Central memory CD8-positive, alpha-beta T cell (primary cell): ENCODE results near the gene C1S.
"Not testable (repeated sequence)": the region's sequence is repeated elsewhere in the genome, so short reads cannot be mapped to it uniquely, and the experiment has no call there.

ENCODE experiments used
- ATAC-seq: fragments of 150-1000 bp; cut with Tn5 transposase; replicated peaks from 2 replicates; pipeline ENCODE4 v1.10.0; 2022; ENCODE audit warnings: mild to moderate bottlenecking, moderate FRiP score, moderate number of reproducible peaks; ENCODE audit not compliant: poor library complexity, severe bottlenecking; ENCODE audit errors: extremely low read depth
- DNase-seq, 2 donors: peaks; one replicate each; pipeline ENCODE4 v3.0.0; 2021; ENCODE audit warnings: low spot score in 2 of 2
- H3K27ac Mint-ChIP-seq: one replicate; pipeline ENCODE4 v1.8.0; 2022; ENCODE audit warnings: low read depth, mild to moderate bottlenecking, moderate library complexity, mixed read lengths
- H3K27me3 Mint-ChIP-seq: one replicate; pipeline ENCODE4 v1.8.0; 2022; ENCODE audit warnings: mixed read lengths
- H3K36me3 Mint-ChIP-seq: one replicate; pipeline ENCODE4 v1.8.0; 2022; ENCODE audit warnings: mild to moderate bottlenecking, moderate library complexity, mixed read lengths; ENCODE audit not compliant: insufficient read depth
- H3K4me1 Mint-ChIP-seq: one replicate; pipeline ENCODE4 v1.8.0; 2022; ENCODE audit warnings: mixed read lengths
- H3K4me3 Mint-ChIP-seq: one replicate; pipeline ENCODE4 v1.8.0; 2022; ENCODE audit warnings: mild to moderate bottlenecking, moderate library complexity, mixed read lengths
- H3K9me3 Mint-ChIP-seq: one replicate; pipeline ENCODE4 v1.8.0; 2022; ENCODE audit warnings: mixed read lengths

The C1S gene

GRCh38 chr12:7060353-7060954 lies at the start of gene C1S:
TSS of gene C1S (plus strand) at chr12:7060718. CDS start at chr12:7061913, 1,195 bp downstream.
- DNase-seq (no peak), ATAC-seq (no peak)
- Mint-ChIP-seq H3K27ac (no peak within 1 kb of the TSS), H3K4me3 (no peak within 1 kb of the TSS), H3K9me3 (no peaks in the 10 kb centered on the region), H3K27me3 (peaks cover 63% of the 10 kb centered on the region), H3K4me1 (no peaks in the 10 kb centered on the region), H3K36me3 (no peaks in the 10 kb centered on the region)

GRCh38 chr12:7011398-7011797 lies 49.1 kb upstream of the C1S start:
- not testable (repeated sequence) for H3K9me3 Mint-ChIP-seq, ATAC-seq, H3K27me3 Mint-ChIP-seq, H3K27ac Mint-ChIP-seq, H3K4me3 Mint-ChIP-seq, DNase-seq
- H3K36me3 Mint-ChIP-seq = peaks cover 17% of the 10 kb centered on the region
- peaks cover 24% of the 10 kb centered on the region for H3K4me1 Mint-ChIP-seq

- H3K36me3 Mint-ChIP-seq = peaks cover 16% of the 10 kb centered on the region
- DNase-seq (no peak), ATAC-seq (no peak)
- H3K4me1 Mint-ChIP-seq = peaks cover 32% of the 10 kb centered on the region
- no peak overlapping the region for H3K4me3 Mint-ChIP-seq
- H3K9me3 Mint-ChIP-seq = no peaks in the 10 kb centered on the region
- H3K27ac Mint-ChIP-seq = no peak overlapping the region
- H3K27me3 Mint-ChIP-seq = no peaks in the 10 kb centered on the region
These were observed 48.4 kb upstream of the C1S start for GRCh38 chr12:7012024-7012607.

- Mint-ChIP-seq H3K27me3 (no peaks in the 10 kb centered on the region), H3K27ac (no peak overlapping the region), H3K9me3 (no peaks in the 10 kb centered on the region), H3K36me3 (peaks cover 15% of the 10 kb centered on the region), H3K4me1 (peaks cover 40% of the 10 kb centered on the region), H3K4me3 (no peak overlapping the region)
- ATAC-seq (no peak), DNase-seq (no peak)
These were observed 47.4 kb upstream of the C1S start for GRCh38 chr12:7013101-7013500.

GRCh38 chr12:7015555-7016370 lies 44.8 kb upstream of the C1S start:
- no peak overlapping the region for H3K4me3 Mint-ChIP-seq
- no peak overlapping the region for H3K27ac Mint-ChIP-seq
- H3K36me3 Mint-ChIP-seq = peaks cover 12% of the 10 kb centered on the region
- no peaks in the 10 kb centered on the region for H3K9me3 Mint-ChIP-seq
- no peak for ATAC-seq
- H3K27me3 Mint-ChIP-seq = no peaks in the 10 kb centered on the region
- no peak for DNase-seq
- peaks cover 40% of the 10 kb centered on the region for H3K4me1 Mint-ChIP-seq

GRCh38 chr12:7016958-7017571 lies 43.5 kb upstream of the C1S start:
- Mint-ChIP-seq H3K27me3 (no peaks in the 10 kb centered on the region), H3K4me3 (peak overlapping the region; percentile 82), H3K36me3 (peaks cover 9% of the 10 kb centered on the region), H3K9me3 (no peaks in the 10 kb centered on the region), H3K4me1 (peaks cover 40% of the 10 kb centered on the region), H3K27ac (peak overlapping the region; percentile 75)
- no peak for DNase-seq
- ATAC-seq = no peak

- ATAC-seq (peak; percentile 3), DNase-seq (peak in 1 of 2 donors; percentile 15)
- H3K9me3 Mint-ChIP-seq = no peaks in the 10 kb centered on the region
- peaks cover 35% of the 10 kb centered on the region for H3K4me1 Mint-ChIP-seq
- H3K36me3 Mint-ChIP-seq = peaks cover 7% of the 10 kb centered on the region
- peak overlapping the region; percentile 82 for H3K4me3 Mint-ChIP-seq
- peak overlapping the region; percentile 75 for H3K27ac Mint-ChIP-seq
- no peaks in the 10 kb centered on the region for H3K27me3 Mint-ChIP-seq
These were observed 42.6 kb upstream of the C1S start for GRCh38 chr12:7017870-7018349.

GRCh38 chr12:7018350-7019042 lies 42.0 kb upstream of the C1S start, which contains the start of gene LPCAT3:
TSS of gene LPCAT3 (minus strand) at chr12:7018476. CDS start at chr12:7018424, 52 bp downstream.
- ATAC-seq (peak; percentile 97), DNase-seq (peak; percentile 95 to 98)
- H3K9me3 Mint-ChIP-seq = no peaks in the 10 kb centered on the region
- H3K36me3 Mint-ChIP-seq = peaks cover 7% of the 10 kb centered on the region
- peak within 1 kb of the TSS; percentile 82 for H3K4me3 Mint-ChIP-seq
- H3K27ac Mint-ChIP-seq = peak within 1 kb of the TSS; percentile 75
- no peaks in the 10 kb centered on the region for H3K27me3 Mint-ChIP-seq
- H3K4me1 Mint-ChIP-seq = peaks cover 29% of the 10 kb centered on the region

GRCh38 chr12:7019043-7019569 lies 41.4 kb upstream of the C1S start:
- Mint-ChIP-seq H3K27ac (peak overlapping the region; percentile 75), H3K27me3 (no peaks in the 10 kb centered on the region), H3K4me1 (peaks cover 23% of the 10 kb centered on the region), H3K36me3 (peaks cover 7% of the 10 kb centered on the region), H3K4me3 (peak overlapping the region; percentile 82), H3K9me3 (no peaks in the 10 kb centered on the region)
- DNase-seq (no peak), ATAC-seq (no peak)

GRCh38 chr12:7021956-7022355 lies 38.6 kb upstream of the C1S start:
- no peak overlapping the region for H3K27ac Mint-ChIP-seq
- H3K4me1 Mint-ChIP-seq = peaks cover 10% of the 10 kb centered on the region
- no peak overlapping the region for H3K4me3 Mint-ChIP-seq
- ATAC-seq (no peak), DNase-seq (no peak)
- no peaks in the 10 kb centered on the region for H3K27me3 Mint-ChIP-seq
- H3K9me3 Mint-ChIP-seq = no peaks in the 10 kb centered on the region
- peaks cover 4% of the 10 kb centered on the region for H3K36me3 Mint-ChIP-seq

GRCh38 chr12:7023114-7023513 lies 37.4 kb upstream of the C1S start:
- Mint-ChIP-seq H3K36me3 (peaks cover 2% of the 10 kb centered on the region), H3K27ac (no peak overlapping the region), H3K27me3 (no peaks in the 10 kb centered on the region), H3K4me3 (no peak overlapping the region), H3K9me3 (no peaks in the 10 kb centered on the region), H3K4me1 (no peaks in the 10 kb centered on the region)
- DNase-seq (no peak), ATAC-seq (no peak)

- Mint-ChIP-seq H3K4me1 (no peaks in the 10 kb centered on the region), H3K4me3 (no peak overlapping the region), H3K27me3 (no peaks in the 10 kb centered on the region)
These were observed 33.7 kb upstream of the C1S start for GRCh38 chr12:7026854-7027253.

More at GRCh38 chr12:7026854-7027253, 33.7 kb upstream of the C1S start:
- Mint-ChIP-seq H3K36me3 (no peaks in the 10 kb centered on the region), H3K27ac (no peak overlapping the region), H3K9me3 (no peaks in the 10 kb centered on the region)
- no peak for DNase-seq
- ATAC-seq = no peak
